Heart left ventricle (tissue), 16 donors: ENCODE measurements around the gene ADPRHL1. TPM values are rescaled to one million over a fixed set of nuclear protein-coding genes. Genes with fewer than 3 reads are reported as not detected.

ENCODE experiments used
- ATAC-seq, 4 donors: fragments of 200-7000 bp; cut with Tn5 transposase; one replicate each; pipeline ENCODE4 v1.9.1; 2020 to 2022; ENCODE audit warnings: moderate library complexity in 4 of 4, mild to moderate bottlenecking in 3 of 4, moderate number of reproducible peaks in 1 of 4
- DNase-seq, 5 donors: peaks; one replicate each; pipeline ENCODE4 v3.0.0-alpha.2; 2020
- H3K27ac ChIP-seq, 12 donors: fragments of 200-600 bp; sonication (generic) in 4 of 12; one replicate each; pipeline versions ENCODE4 v1.5.0 to v1.8.0; 2016 to 2022; ENCODE audit warnings: mild to moderate bottlenecking in 2 of 12
- H3K27me3 ChIP-seq, 9 donors: fragments of 200-600 bp; sonication (generic) in 2 of 9; one replicate each; pipeline versions ENCODE4 v1.5.1 to v1.8.0; 2016 to 2022; ENCODE audit warnings: mild to moderate bottlenecking in 3 of 9
- H3K36me3 ChIP-seq, 9 donors: fragments of 200-600 bp; sonication (generic) in 2 of 9; one replicate each; pipeline versions ENCODE4 v1.5.0 to v1.8.0; 2018 to 2022; ENCODE audit warnings: mild to moderate bottlenecking in 2 of 9
- H3K4me1 ChIP-seq, 12 donors: fragments of 200-600 bp; sonication (generic) in 4 of 12; one replicate each; pipeline versions ENCODE4 v1.5.0 to v1.8.0; 2016 to 2022; ENCODE audit warnings: mild to moderate bottlenecking in 3 of 12
- H3K4me3 ChIP-seq, 12 donors: fragments of 200-600 bp; sonication (generic) in 4 of 12; one replicate each; pipeline versions ENCODE4 v1.5.0 to v1.8.0; 2017 to 2022; ENCODE audit warnings: mild to moderate bottlenecking in 9 of 12, moderate library complexity in 4 of 12
- H3K9me3 ChIP-seq, 12 donors: fragments of 200-600 bp; sonication (generic) in 4 of 12; one replicate each; pipeline versions ENCODE4 v1.5.0 to v1.8.0; 2016 to 2022; ENCODE audit warnings: mild to moderate bottlenecking in 1 of 12
- POLR2A ChIP-seq, 2 donors: fragments of 450-650 bp; IDR thresholded peaks; one replicate each; pipeline ENCODE4 v1.6.1; 2017; ENCODE audit warnings: antibody characterized with exemption in 2 of 2, mild to moderate bottlenecking in 2 of 2, moderate library complexity in 2 of 2
- WGBS, 4 donors: extraction: QIAGEN DNeasy Blood & Tissue Kit in 2 of 4; methylation state at CpG; one replicate each; pipeline versions ENCODE4 v1.1.5 to v1.1.7; 2013 to 2018; 5-methylcytosine and 5-hydroxymethylcytosine counted together
- intact Hi-C, 10 donors: fragments of 100-400 bp; cut with DNase I; formaldehyde crosslinking; loops; one replicate each; pipeline versions ENCODE4 v1.11.1 to v1.14.2; 2022
- polyA plus RNA-seq, 2 donors: library from polyadenylated mRNA; stranded (reverse); fragments of 200-250 nt; gene quantifications; one replicate each; pipeline ENCODE4 v1.2.3, GENCODE V29; 2013
- total RNA-seq, 9 donors: library from RNA; depleted of rRNA in 2 of 9; stranded (reverse); fragments of >200 nt in 2 of 9; fragmentation: NEBNext Ultra II Directional in 3 of 9; extraction: Animal tissue kit (Norgen Biotek cat#: 25700) in 3 of 9; gene quantifications; one replicate each; pipeline versions ENCODE4 v1.1.0 to v1.2.4, GENCODE V29; 2016 to 2023
- TF ChIP-seq, protein P1 (sequence below), 12 donors: fragments of 200-600 bp; sonication (generic) in 4 of 12; IDR thresholded peaks; one replicate each; pipeline versions ENCODE4 v1.5.0 to v1.8.0; 2018 to 2022; ENCODE audit warnings: antibody characterized with exemption in 12 of 12, mild to moderate bottlenecking in 5 of 12
- donor health status: ischemic (EF 13 %, LVEDD 7.1; RV severe dilation, severe dysfunction).
- donor health status: healthy with polysubstance abuse.
- donor health status: DM: no; HTN: yes; CAD: no.
- donor health status: DM: no; HTN: no; CAD: no.
- donor health status: ischemic (EF 25% LVEDD 6.9; RV normal size, moderate dysfunction).
- donor health status: ischemic (EF 25% LVEDD 5.7; RV mildly dilated, moderate dysfunction).
- donor health status: healthy.
- donor health status: DM: yes; HTN: yes; CAD: no.
- donor health status: ischemic (EF 35%, LVEDD 5.7; RV mildly dilated, moderate dysfunction).
- donor health status: nonischemic (EF 11% LVEDD 7.7; RV severe dilation, severe dysfunction).
- donor health status: DM: yes; HTN: yes; CAD: no.
- donor health status: PGD.
- donor health status: ischemic (EF 29% LVEDD 5.4; RV normal size, mild dysfunction).
- donor health status: nonischemic (EF 23%, LVEDD 6.1; RV moderate dilation, normal function).

Gene ADPRHL1
- total and polyA plus RNA-seq, 11 donors, result 160 to 774 (median 521) TPM

DNA sequence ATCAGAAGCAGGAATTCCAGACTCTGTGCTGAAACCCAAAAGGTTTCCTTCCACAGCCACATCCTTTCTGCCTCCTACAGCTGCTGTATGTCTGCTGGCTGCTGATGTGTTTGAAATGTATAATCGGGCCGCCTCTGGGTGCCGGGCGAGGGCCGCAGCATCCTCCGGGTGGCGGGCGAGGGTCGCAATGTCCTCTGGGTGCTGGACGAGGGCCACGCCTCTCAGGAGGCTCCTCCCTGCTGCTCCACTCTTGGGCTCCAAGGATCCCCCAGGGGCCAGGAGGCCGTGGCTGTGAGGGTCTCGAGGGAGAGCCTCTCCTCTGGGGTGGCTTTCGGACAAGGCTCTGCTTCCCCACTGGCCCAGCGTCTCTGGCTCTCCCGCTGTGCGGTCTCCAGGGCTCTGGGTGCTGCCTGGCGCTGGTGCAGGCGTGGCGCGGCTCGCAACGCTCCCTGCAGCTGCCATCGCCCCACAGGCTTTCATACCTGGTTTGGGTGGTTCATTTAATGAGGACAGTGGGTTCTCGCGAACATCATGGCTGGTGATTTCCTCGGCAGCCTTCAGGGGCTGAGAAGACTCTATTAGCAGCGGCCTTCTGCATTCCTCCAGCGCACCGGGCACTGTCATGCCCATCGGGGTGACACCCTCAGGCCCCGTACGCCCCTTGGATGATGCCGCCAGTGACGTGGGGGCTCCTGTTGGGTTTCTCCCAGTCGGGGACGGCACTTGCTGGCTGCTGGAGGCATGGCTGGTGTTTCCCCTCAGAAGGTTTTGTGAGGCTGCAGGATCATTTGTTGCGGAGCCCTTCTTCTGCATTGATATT lies 47.6 kb downstream of the ADPRHL1 start:
- Histone ChIP-seq H3K4me3 (no peak overlapping the region), H3K27ac (peak overlapping the region in 10 of 12 donors; percentile 18 to 98 (median 60)), H3K9me3 (no peaks in the 10 kb centered on the region), H3K36me3 (no peaks in the 10 kb centered on the region), H3K4me1 (peaks cover 0 to 76% (median 27%) of the 10 kb centered on the region in 12 donors), H3K27me3 (peaks cover 0 to 17% (median 0%) of the 10 kb centered on the region in 9 donors)
- WGBS, 4 donors, result 74 to 86% (median 83%) methylated on average over 22 to 38 of the region's 38 CpGs
- no peak for TF ChIP-seq POLR2A (IDR thresholded peaks at IDR 0.05)
- TF ChIP-seq, protein P1, sequence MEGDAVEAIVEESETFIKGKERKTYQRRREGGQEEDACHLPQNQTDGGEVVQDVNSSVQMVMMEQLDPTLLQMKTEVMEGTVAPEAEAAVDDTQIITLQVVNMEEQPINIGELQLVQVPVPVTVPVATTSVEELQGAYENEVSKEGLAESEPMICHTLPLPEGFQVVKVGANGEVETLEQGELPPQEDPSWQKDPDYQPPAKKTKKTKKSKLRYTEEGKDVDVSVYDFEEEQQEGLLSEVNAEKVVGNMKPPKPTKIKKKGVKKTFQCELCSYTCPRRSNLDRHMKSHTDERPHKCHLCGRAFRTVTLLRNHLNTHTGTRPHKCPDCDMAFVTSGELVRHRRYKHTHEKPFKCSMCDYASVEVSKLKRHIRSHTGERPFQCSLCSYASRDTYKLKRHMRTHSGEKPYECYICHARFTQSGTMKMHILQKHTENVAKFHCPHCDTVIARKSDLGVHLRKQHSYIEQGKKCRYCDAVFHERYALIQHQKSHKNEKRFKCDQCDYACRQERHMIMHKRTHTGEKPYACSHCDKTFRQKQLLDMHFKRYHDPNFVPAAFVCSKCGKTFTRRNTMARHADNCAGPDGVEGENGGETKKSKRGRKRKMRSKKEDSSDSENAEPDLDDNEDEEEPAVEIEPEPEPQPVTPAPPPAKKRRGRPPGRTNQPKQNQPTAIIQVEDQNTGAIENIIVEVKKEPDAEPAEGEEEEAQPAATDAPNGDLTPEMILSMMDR (IDR thresholded peaks at IDR 0.05), result no peak
- peak in 4 of 5 donors; percentile 7 to 49 (median 28) for DNase-seq
- ATAC-seq, result no peak
- intact Hi-C loops, result no loop called here

DNA sequence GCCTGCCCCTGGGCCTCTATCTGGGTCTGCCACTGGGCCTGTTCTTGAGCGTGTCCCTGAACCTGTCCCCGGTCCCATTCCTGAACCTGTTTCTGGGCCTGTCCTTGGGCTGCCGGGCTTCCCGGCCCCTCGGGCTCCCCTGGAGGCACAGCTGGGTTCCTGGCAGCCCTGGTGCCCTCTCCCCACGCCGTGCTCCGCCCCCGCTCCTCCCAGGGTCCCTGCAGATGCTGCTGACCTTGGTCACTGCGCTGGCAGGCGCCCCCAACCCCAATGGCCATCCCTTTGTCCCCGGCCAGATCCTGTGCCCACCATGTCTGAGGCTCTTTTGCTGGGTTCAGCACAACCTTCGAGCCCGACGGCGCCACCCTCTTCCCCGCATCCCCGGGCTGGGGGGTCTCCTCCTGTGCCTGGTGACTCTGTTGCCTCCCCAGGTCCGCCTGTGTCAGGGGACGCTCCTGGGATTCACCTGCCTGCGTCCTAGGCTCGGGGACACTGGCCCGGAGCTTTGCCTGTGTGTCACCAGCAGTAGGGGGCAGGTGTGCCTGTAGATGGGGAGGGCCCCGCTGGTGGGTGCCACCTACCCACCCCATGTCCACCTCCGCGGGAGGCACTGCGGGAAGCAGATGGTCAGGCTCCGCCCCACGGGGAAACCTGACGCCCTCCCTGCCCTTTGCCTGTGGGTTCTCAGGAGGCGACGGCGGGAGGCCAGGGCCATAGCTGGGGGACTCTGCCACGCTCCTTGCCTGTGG lies 48.4 kb downstream of the ADPRHL1 start:
- DNase-seq (peak in 4 of 5 donors; percentile 10 to 52 (median 25)), ATAC-seq (no peak)
- H3K4me3 ChIP-seq, result no peak overlapping the region
- peaks cover 0 to 74% (median 27%) of the 10 kb centered on the region in 12 donors for H3K4me1 ChIP-seq
- peak overlapping the region; percentile 18 to 98 (median 56) for H3K27ac ChIP-seq
- H3K9me3 ChIP-seq, result no peaks in the 10 kb centered on the region
- H3K27me3 ChIP-seq, result peaks cover 0 to 17% (median 0%) of the 10 kb centered on the region in 9 donors
- intact Hi-C loops, result no loop called here
- no peaks in the 10 kb centered on the region for H3K36me3 ChIP-seq
- 74 to 83% (median 79%) methylated on average over 17 to 34 of the region's 34 CpGs for WGBS, 4 donors
- no peak for TF ChIP-seq POLR2A (IDR thresholded peaks at IDR 0.05)
- TF ChIP-seq, protein P1 (IDR thresholded peaks at IDR 0.05), result no peak

DNA sequence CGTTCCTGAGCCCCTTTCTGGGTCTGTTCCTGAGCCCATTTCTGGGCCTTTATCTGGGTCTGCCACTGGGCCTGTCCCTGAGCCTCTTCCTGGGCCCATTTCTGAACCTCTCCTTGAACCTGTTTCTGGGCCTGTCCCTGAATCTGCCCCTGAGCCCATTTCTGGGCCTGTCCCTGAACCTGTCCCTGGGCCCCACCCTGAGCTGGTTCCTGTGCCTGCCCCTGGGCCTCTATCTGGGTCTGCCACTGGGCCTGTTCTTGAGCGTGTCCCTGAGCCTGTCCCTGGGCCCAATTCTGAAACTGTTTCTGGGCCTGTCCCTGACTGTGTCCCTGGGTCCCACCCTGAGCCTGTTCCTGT lies 48.9 kb downstream of the ADPRHL1 start:
- peaks cover 0 to 17% (median 0%) of the 10 kb centered on the region in 9 donors for H3K27me3 ChIP-seq
- TF ChIP-seq, protein P1 (IDR thresholded peaks at IDR 0.05), result no peak
- no peak for TF ChIP-seq POLR2A (IDR thresholded peaks at IDR 0.05)
- no peaks in the 10 kb centered on the region for H3K36me3 ChIP-seq
- DNase-seq (peak in 3 of 5 donors; percentile 8 to 38 (median 15)), ATAC-seq (no peak)
- WGBS, 4 donors, result 79 to 87% (median 81%) methylated on average over 2 of the region's 2 CpGs
- H3K4me1 ChIP-seq, result peaks cover 0 to 79% (median 27%) of the 10 kb centered on the region in 12 donors
- peak overlapping the region in 11 of 12 donors; percentile 42 to 98 (median 57) for H3K27ac ChIP-seq
- H3K4me3 ChIP-seq, result no peak overlapping the region
- intact Hi-C loops, result no loop called here
- H3K9me3 ChIP-seq, result no peaks in the 10 kb centered on the region
